ENCODE measurements around the gene GRIK4.

GRIK4 gene

DNA sequence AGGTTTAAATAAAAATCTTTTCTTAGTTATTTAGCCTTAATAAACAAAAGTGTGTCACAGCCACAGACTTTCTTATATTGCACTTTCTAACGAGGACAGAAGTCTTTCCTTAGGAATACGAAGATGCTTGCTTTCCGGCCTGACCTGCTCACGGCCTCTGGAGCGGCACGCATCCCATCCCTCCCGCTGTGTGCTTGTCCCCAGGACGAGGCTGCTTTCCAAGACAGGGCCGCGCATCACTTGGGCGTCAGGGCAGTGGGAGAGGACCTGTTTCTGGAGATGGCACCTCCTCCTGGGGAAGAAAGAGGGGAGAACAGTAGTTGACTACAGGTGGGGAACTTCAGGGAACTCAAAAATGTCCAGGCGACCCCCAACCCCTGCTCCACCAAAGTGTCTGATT lies 26.4 kb downstream of the GRIK4 start:
- TF ChIP-seq YY1 (IDR thresholded peaks at IDR 0.05; ENCODE audit: insufficient read depth, insufficient read length) = no peak
- TF ChIP-seq ZNF274 (IDR thresholded peaks at IDR 0.05; ENCODE audit: low read depth, low read length) = no peak
- TF ChIP-seq SUZ12 (IDR thresholded peaks at IDR 0.05; ENCODE audit: extremely low read depth, insufficient read depth, insufficient read length) = no peak
- Histone ChIP-seq H3K4me1 (ENCODE audit: insufficient read depth, insufficient read length) (peaks cover 6% of the 10 kb centered on the region), H3K27me3 (ENCODE audit: insufficient read depth, insufficient read length) (no peaks in the 10 kb centered on the region), H3K36me3 (ENCODE audit: insufficient read depth, insufficient read length, low read length) (no peaks in the 10 kb centered on the region), H3K9me3 (ENCODE audit: insufficient read depth, low read length) (no peaks in the 10 kb centered on the region), H3K9ac (ENCODE audit: insufficient read length, low read depth) (no peak overlapping the region), H3K4me3 (ENCODE audit: insufficient read length, low read depth) (no peak overlapping the region)
- no peak for DNase-seq (ENCODE audit: low read depth, low spot score)

DNA sequence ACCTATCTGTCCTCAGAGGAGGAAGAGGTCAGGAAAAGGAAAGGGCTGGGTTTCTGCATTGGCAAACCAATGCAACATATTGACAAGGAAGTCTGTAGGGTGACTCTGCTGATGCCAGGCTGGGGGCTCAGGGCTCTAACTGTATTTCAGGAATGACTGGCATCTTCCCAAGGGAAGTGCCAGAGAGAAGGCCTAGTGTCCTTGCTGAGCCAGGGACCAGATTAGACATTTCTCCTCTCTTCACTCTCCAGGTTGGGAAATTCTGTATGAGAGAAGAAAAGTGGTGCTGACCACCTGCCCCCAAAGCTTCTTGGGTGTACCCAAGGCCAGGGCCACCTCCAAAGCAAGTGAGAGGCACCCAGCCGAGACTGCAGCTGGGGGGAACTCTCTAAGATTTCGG lies 27.2 kb downstream of the GRIK4 start:
- Histone ChIP-seq H3K9me3 (ENCODE audit: insufficient read depth, low read length) (no peaks in the 10 kb centered on the region), H3K9ac (ENCODE audit: insufficient read length, low read depth) (no peak overlapping the region), H3K36me3 (ENCODE audit: insufficient read depth, insufficient read length, low read length) (no peaks in the 10 kb centered on the region), H3K27me3 (ENCODE audit: insufficient read depth, insufficient read length) (no peaks in the 10 kb centered on the region), H3K4me3 (ENCODE audit: insufficient read length, low read depth) (no peak overlapping the region), H3K4me1 (ENCODE audit: insufficient read depth, insufficient read length) (peaks cover 6% of the 10 kb centered on the region)
- DNase-seq (ENCODE audit: low read depth, low spot score) = no peak
- TF ChIP-seq ZNF274 (IDR thresholded peaks at IDR 0.05; ENCODE audit: low read depth, low read length) = no peak

DNA sequence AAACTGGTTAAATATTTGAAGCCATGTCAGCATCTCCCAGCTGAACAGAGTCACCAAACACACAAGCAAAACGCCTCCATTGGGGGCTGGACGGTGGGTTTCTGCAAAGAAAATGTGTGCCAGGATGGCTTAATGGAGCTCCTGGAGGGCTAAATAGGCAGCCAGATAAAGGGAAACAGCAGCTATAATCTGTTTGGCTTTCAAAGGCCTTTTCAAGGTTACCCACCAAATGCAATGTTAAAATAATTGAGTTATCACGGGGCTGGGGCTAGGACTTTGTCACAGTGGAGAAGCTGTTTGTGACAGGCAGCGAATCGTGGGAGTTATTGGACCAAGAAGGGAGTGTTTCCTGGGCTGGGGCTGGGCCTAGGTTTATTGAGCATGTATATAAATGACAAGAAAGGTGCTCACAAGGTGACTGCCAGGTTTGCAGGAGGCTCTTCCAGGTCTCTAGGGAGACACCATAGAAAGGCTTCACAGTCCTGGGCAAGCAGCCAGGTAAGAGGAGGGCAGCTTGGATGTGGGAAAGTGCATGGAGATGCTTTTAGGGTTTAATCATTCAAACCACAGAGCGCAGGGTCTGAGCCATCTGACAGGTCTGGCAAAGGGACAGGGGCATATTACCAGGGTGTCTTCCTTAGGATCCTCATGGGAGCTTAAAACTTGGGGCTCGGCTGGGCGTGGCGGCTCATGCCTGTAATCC lies 28.3 kb downstream of the GRIK4 start:
- TF ChIP-seq ZNF274 (IDR thresholded peaks at IDR 0.05; ENCODE audit: low read depth, low read length) = no peak
- TF ChIP-seq SUZ12 (IDR thresholded peaks at IDR 0.05; ENCODE audit: extremely low read depth, insufficient read depth, insufficient read length) = no peak
- no peak for TF ChIP-seq YY1 (IDR thresholded peaks at IDR 0.05; ENCODE audit: insufficient read depth, insufficient read length)
- H3K4me1 ChIP-seq (ENCODE audit: insufficient read depth, insufficient read length) = peaks cover 6% of the 10 kb centered on the region
- no peak overlapping the region for H3K9ac ChIP-seq (ENCODE audit: insufficient read length, low read depth)
- H3K4me3 ChIP-seq (ENCODE audit: insufficient read length, low read depth) = no peak overlapping the region
- H3K36me3 ChIP-seq (ENCODE audit: insufficient read depth, insufficient read length, low read length) = no peaks in the 10 kb centered on the region
- no peak for DNase-seq (ENCODE audit: low read depth, low spot score)
- H3K27me3 ChIP-seq (ENCODE audit: insufficient read depth, insufficient read length) = no peaks in the 10 kb centered on the region
- no peaks in the 10 kb centered on the region for H3K9me3 ChIP-seq (ENCODE audit: insufficient read depth, low read length)

DNA sequence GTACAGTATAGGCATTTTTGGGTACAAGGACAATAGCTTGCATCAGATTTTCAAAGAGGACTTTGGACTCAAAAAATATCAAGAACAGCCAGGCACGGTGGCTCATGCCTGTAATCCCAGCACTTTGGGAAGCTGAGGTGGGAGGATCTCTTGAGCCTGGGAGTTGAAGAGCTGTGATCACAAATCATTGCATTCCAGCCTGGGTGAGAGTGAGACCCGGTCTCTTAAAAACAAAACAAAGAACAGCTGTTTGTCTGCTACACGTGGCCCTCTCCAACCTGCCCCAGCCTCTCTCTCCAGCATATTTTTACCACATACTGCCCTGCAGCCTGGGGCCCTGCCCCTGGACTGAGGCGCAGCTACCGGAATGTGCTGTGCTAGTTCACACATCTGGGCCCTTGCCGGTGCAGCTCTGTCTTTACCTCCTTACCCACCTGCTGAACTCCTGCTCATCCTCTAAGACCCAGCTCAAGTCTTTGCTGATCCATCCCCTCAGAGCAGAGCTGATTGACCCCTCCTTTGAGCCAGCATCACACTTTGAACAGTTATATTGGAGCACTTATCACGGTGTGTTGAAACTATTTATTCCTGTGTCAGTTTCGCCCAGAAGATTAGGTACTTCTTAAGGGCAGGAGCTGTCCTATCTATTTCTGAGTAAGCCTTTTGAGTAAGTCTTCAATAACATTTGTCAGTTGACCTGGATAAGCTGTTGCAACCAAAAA lies 29.4 kb downstream of the GRIK4 start:
- Histone ChIP-seq H3K4me1 (ENCODE audit: insufficient read depth, insufficient read length) (peaks cover 4% of the 10 kb centered on the region), H3K27me3 (ENCODE audit: insufficient read depth, insufficient read length) (no peaks in the 10 kb centered on the region), H3K36me3 (ENCODE audit: insufficient read depth, insufficient read length, low read length) (no peaks in the 10 kb centered on the region), H3K9ac (ENCODE audit: insufficient read length, low read depth) (no peak overlapping the region), H3K9me3 (ENCODE audit: insufficient read depth, low read length) (no peaks in the 10 kb centered on the region), H3K4me3 (ENCODE audit: insufficient read length, low read depth) (no peak overlapping the region)
- no peak for DNase-seq (ENCODE audit: low read depth, low spot score)
- TF ChIP-seq YY1 (IDR thresholded peaks at IDR 0.05; ENCODE audit: insufficient read depth, insufficient read length) = no peak
- no peak for TF ChIP-seq ZNF274 (IDR thresholded peaks at IDR 0.05; ENCODE audit: low read depth, low read length)
- TF ChIP-seq SUZ12 (IDR thresholded peaks at IDR 0.05; ENCODE audit: extremely low read depth, insufficient read depth, insufficient read length) = no peak

DNA sequence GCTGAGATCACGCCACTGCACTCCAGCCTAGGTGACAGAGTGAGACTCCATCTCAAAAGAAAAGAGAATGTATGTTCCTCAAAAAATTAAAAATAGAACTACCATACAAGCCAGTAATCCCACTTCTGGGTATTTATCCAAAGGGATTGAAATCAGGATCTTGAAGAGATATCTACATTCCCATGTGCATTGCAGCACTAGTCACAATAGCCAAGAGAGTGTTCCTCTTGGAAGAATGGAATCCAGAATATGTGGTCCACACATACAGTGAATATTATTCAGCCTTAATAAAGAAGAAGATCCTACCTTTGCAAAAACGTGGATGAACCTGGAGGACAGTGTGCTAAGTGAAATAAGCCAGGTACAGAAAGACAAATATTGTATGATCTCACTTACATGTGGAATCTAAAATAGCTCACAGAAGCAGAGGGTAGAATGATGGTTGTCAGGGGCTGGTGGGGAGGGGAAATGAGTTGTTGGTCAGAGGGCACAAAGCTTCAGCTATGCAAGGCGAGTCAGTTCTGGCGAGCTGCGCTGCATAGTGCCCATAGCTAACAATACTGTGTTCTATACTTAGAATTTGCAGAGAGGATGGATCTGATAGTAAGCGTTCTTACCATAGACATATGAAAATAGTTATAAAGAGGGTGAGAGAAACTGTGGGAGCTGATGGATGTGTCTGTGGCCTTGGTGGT lies 32.1 kb downstream of the GRIK4 start:
- H3K4me1 ChIP-seq (ENCODE audit: insufficient read depth, insufficient read length) = peaks cover 9% of the 10 kb centered on the region
- no peak for DNase-seq (ENCODE audit: low read depth, low spot score)
- H3K36me3 ChIP-seq (ENCODE audit: insufficient read depth, insufficient read length, low read length) = no peaks in the 10 kb centered on the region
- no peaks in the 10 kb centered on the region for H3K9me3 ChIP-seq (ENCODE audit: insufficient read depth, low read length)
- no peak for TF ChIP-seq ZNF274 (IDR thresholded peaks at IDR 0.05; ENCODE audit: low read depth, low read length)
- no peak for TF ChIP-seq SUZ12 (IDR thresholded peaks at IDR 0.05; ENCODE audit: extremely low read depth, insufficient read depth, insufficient read length)
- TF ChIP-seq YY1 (IDR thresholded peaks at IDR 0.05; ENCODE audit: insufficient read depth, insufficient read length) = no peak
- H3K27me3 ChIP-seq (ENCODE audit: insufficient read depth, insufficient read length) = no peaks in the 10 kb centered on the region
- no peak overlapping the region for H3K9ac ChIP-seq (ENCODE audit: insufficient read length, low read depth)
- no peak overlapping the region for H3K4me3 ChIP-seq (ENCODE audit: insufficient read length, low read depth)

DNA sequence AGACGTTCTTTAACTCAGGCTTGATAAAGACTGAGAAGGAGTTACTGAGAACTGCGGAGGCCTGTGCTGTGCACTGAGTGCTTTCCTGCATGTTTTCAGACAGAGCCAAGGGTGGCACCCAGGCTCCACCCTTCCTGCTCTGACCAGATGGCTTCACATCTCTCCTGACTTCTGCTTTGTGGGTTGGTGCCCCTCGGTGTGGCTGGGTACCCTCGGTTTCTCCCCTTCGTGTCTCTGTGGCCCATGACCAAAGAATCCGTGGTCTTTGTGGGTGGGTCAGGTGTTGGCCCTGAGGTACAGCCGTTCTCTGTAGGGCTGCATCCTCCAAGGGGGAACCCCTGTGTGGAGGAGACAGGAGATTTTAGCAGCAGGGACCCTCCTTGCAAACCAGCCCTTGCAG lies 34.3 kb downstream of the GRIK4 start:
- no peak for TF ChIP-seq SUZ12 (IDR thresholded peaks at IDR 0.05; ENCODE audit: extremely low read depth, insufficient read depth, insufficient read length)
- no peak for TF ChIP-seq ZNF274 (IDR thresholded peaks at IDR 0.05; ENCODE audit: low read depth, low read length)
- TF ChIP-seq YY1 (IDR thresholded peaks at IDR 0.05; ENCODE audit: insufficient read depth, insufficient read length) = no peak
- H3K36me3 ChIP-seq (ENCODE audit: insufficient read depth, insufficient read length, low read length) = no peaks in the 10 kb centered on the region
- peaks cover 13% of the 10 kb centered on the region for H3K4me1 ChIP-seq (ENCODE audit: insufficient read depth, insufficient read length)
- no peak overlapping the region for H3K4me3 ChIP-seq (ENCODE audit: insufficient read length, low read depth)
- no peak overlapping the region for H3K9ac ChIP-seq (ENCODE audit: insufficient read length, low read depth)
- H3K9me3 ChIP-seq (ENCODE audit: insufficient read depth, low read length) = no peaks in the 10 kb centered on the region
- no peaks in the 10 kb centered on the region for H3K27me3 ChIP-seq (ENCODE audit: insufficient read depth, insufficient read length)
- DNase-seq (ENCODE audit: low read depth, low spot score) = no peak

Measured in NT2/D1 (cell line).